ENCODE data around the gene GRK5. TPM values are rescaled to one million over a fixed set of nuclear protein-coding genes. Genes with fewer than 3 reads are reported as not detected.

GRK5 gene
- total RNA-seq, 2 donors from 2014 or later = 3.4 to 4.9 TPM

- 77 to 86% methylated on average over 3 to 4 of the region's 4 CpGs for WGBS, 2 donors
- Histone ChIP-seq H3K27me3 (no peaks in the 10 kb centered on the region), H3K9me3 (no peaks in the 10 kb centered on the region), H3K36me3 (replicated peaks in 1 of 2; ENCODE audit: insufficient read depth in 1 of 2, low read depth in 2 of 2) (no peaks in the 10 kb centered on the region), H3K4me3 (no peak overlapping the region), H3K27ac (no peak overlapping the region), H3K4me1 (peaks cover 17% of the 10 kb centered on the region)
- ATAC-seq = no peak
- intact Hi-C loops (cut with DNase I) = no loop called here
- no peak for DNase-seq
- TF ChIP-seq POLR2A (IDR thresholded peaks at IDR 0.05) = no peak
- TF ChIP-seq CTCF (IDR thresholded peaks at IDR 0.05) = no peak
Measured at GRCh38 chr10:119191881-119192280, 15.5 kb upstream of the GRK5 start.

- intact Hi-C loops (cut with DNase I) = loop anchor here (5.0 kb wide), 1 partner anchor 249 kb away; no protein-coding TSS in a partner anchor
- ATAC-seq (no peak), DNase-seq (no peak)
- H3K36me3 ChIP-seq (replicated peaks in 1 of 2; ENCODE audit: insufficient read depth in 1 of 2, low read depth in 2 of 2) = no peaks in the 10 kb centered on the region
- no peaks in the 10 kb centered on the region for H3K27me3 ChIP-seq
- WGBS, 2 donors = 56 to 65% methylated on average over 4 of the region's 4 CpGs
- no peak overlapping the region for H3K27ac ChIP-seq
- H3K4me1 ChIP-seq = no peaks in the 10 kb centered on the region
- no peak for TF ChIP-seq POLR2A (IDR thresholded peaks at IDR 0.05)
- no peak for TF ChIP-seq CTCF (IDR thresholded peaks at IDR 0.05)
- no peaks in the 10 kb centered on the region for H3K9me3 ChIP-seq
- H3K4me3 ChIP-seq = no peak overlapping the region
Measured at GRCh38 chr10:119197921-119198320, 9.4 kb upstream of the GRK5 start.

GRCh38 chr10:119198438-119198837 lies 8.9 kb upstream of the GRK5 start:
- intact Hi-C loops (cut with DNase I) = loop anchor here (5.0 kb wide), 1 partner anchor 249 kb away; no protein-coding TSS in a partner anchor
- no peak overlapping the region for H3K4me3 ChIP-seq
- ATAC-seq = no peak
- H3K27me3 ChIP-seq = no peaks in the 10 kb centered on the region
- H3K9me3 ChIP-seq = no peaks in the 10 kb centered on the region
- TF ChIP-seq CTCF (IDR thresholded peaks at IDR 0.05) (peak in 4 of 7 experiments; percentile 22 to 28 (median 24)), POLR2A (IDR thresholded peaks at IDR 0.05) (no peak)
- WGBS, 2 donors = 20 to 23% methylated on average over 7 of the region's 7 CpGs
- H3K4me1 ChIP-seq = no peaks in the 10 kb centered on the region
- no peaks in the 10 kb centered on the region for H3K36me3 ChIP-seq (replicated peaks in 1 of 2; ENCODE audit: insufficient read depth in 1 of 2, low read depth in 2 of 2)
- no peak overlapping the region for H3K27ac ChIP-seq
- DNase-seq = peak in 2 of 4 donors; percentile 36 to 57

GRCh38 chr10:119199231-119199992 lies 8.0 kb upstream of the GRK5 start:
- TF ChIP-seq POLR2A (IDR thresholded peaks at IDR 0.05) (no peak), CTCF (IDR thresholded peaks at IDR 0.05) (peak; percentile 61 to 86 (median 78))
- H3K9me3 ChIP-seq = no peaks in the 10 kb centered on the region
- no peaks in the 10 kb centered on the region for H3K4me1 ChIP-seq
- DNase-seq = peak; percentile 64 to 79 (median 74)
- no peaks in the 10 kb centered on the region for H3K27me3 ChIP-seq
- H3K36me3 ChIP-seq (replicated peaks in 1 of 2; ENCODE audit: insufficient read depth in 1 of 2, low read depth in 2 of 2) = no peaks in the 10 kb centered on the region
- H3K27ac ChIP-seq = no peak overlapping the region
- peak; percentile 93 for ATAC-seq
- 25 to 40% methylated on average over 7 to 9 of the region's 9 CpGs for WGBS, 2 donors
- intact Hi-C loops (cut with DNase I) = loop anchor here (5.0 kb wide), 1 partner anchor 248 kb away; no protein-coding TSS in a partner anchor
- H3K4me3 ChIP-seq = no peak overlapping the region
